Glutamatergic neuron (in vitro differentiated cells): ENCODE results near the gene PODXL2. TPM values are rescaled to one million over a fixed set of nuclear protein-coding genes. Genes with fewer than 3 reads are reported as not detected.

Source experiments
- DNase-seq: peaks from one replicate; pipeline ENCODE4 v3.0.0; 2022
- H3K27ac Mint-ChIP-seq: one replicate; pipeline ENCODE4 v1.8.0; 2020; ENCODE audit warnings: mild to moderate bottlenecking, mixed read lengths, inconsistent platforms; ENCODE audit not compliant: unreplicated experiment
- H3K27me3 Mint-ChIP-seq: one replicate; pipeline ENCODE4 v1.8.0; 2020; ENCODE audit warnings: mild to moderate bottlenecking, moderate library complexity, mixed read lengths, inconsistent platforms; ENCODE audit not compliant: unreplicated experiment
- H3K36me3 Mint-ChIP-seq: one replicate; pipeline ENCODE4 v1.8.0; 2020; ENCODE audit warnings: mild to moderate bottlenecking, mixed read lengths, inconsistent platforms; ENCODE audit not compliant: unreplicated experiment
- H3K4me1 Mint-ChIP-seq: one replicate; pipeline ENCODE4 v1.8.0; 2020; ENCODE audit warnings: mild to moderate bottlenecking, low read depth, mixed read lengths, inconsistent platforms; ENCODE audit not compliant: unreplicated experiment
- H3K4me3 Mint-ChIP-seq: one replicate; pipeline ENCODE4 v1.8.0; 2020; ENCODE audit warnings: mild to moderate bottlenecking, mixed read lengths, inconsistent platforms; ENCODE audit not compliant: unreplicated experiment
- H3K9me3 Mint-ChIP-seq: one replicate; pipeline ENCODE4 v1.8.0; 2020; ENCODE audit warnings: mild to moderate bottlenecking, moderate library complexity, mixed read lengths, inconsistent platforms; ENCODE audit not compliant: unreplicated experiment
- CTCF ChIP-seq: fragments of 200-600 bp; sonication (generic); IDR thresholded peaks from one replicate; pipeline ENCODE4 v1.5.0; 2021; ENCODE audit not compliant: partially characterized antibody, unreplicated experiment
- total RNA-seq: library from RNA; stranded (reverse); fragmentation: NEBNext Ultra II Directional; extraction: Animal tissue kit (Norgen Biotek cat#: 25700); gene quantifications from one replicate; pipeline ENCODE4 v1.2.1, GENCODE V29; 2021; ENCODE audit not compliant: unreplicated experiment

PODXL2 gene
- total RNA-seq, 1 donor from 2014 or later: 139 TPM

GRCh38 chr3:127656906-127657305 is 27.9 kb downstream of the PODXL2 start:
- H3K9me3 Mint-ChIP-seq: peaks cover 2% of the 10 kb centered on the region
- no peak overlapping the region for H3K4me3 Mint-ChIP-seq
- no peak for TF ChIP-seq CTCF
- peaks cover 19% of the 10 kb centered on the region for H3K4me1 Mint-ChIP-seq
- peaks cover 4% of the 10 kb centered on the region for H3K27me3 Mint-ChIP-seq
- H3K27ac Mint-ChIP-seq: no peak overlapping the region
- no peak for DNase-seq
- H3K36me3 Mint-ChIP-seq: peaks cover 4% of the 10 kb centered on the region

- TF ChIP-seq CTCF: no peak
- H3K4me1 Mint-ChIP-seq: peaks cover 19% of the 10 kb centered on the region
- peaks cover 2% of the 10 kb centered on the region for H3K9me3 Mint-ChIP-seq
- H3K4me3 Mint-ChIP-seq: no peak overlapping the region
- H3K36me3 Mint-ChIP-seq: peaks cover 4% of the 10 kb centered on the region
- H3K27me3 Mint-ChIP-seq: no peaks in the 10 kb centered on the region
- no peak for DNase-seq
- H3K27ac Mint-ChIP-seq: no peak overlapping the region
Measured at GRCh38 chr3:127658234-127658633, 29.2 kb downstream of the PODXL2 start.

- H3K36me3 Mint-ChIP-seq: peaks cover 13% of the 10 kb centered on the region
- H3K4me3 Mint-ChIP-seq: no peak overlapping the region
- no peak overlapping the region for H3K27ac Mint-ChIP-seq
- no peaks in the 10 kb centered on the region for H3K27me3 Mint-ChIP-seq
- no peak for TF ChIP-seq CTCF
- peaks cover 3% of the 10 kb centered on the region for H3K9me3 Mint-ChIP-seq
- H3K4me1 Mint-ChIP-seq: peaks cover 5% of the 10 kb centered on the region
- no peak for DNase-seq
Measured at GRCh38 chr3:127660621-127661251, 31.8 kb downstream of the PODXL2 start.

GRCh38 chr3:127661600-127661999 is 32.6 kb downstream of the PODXL2 start:
- peaks cover 4% of the 10 kb centered on the region for H3K4me1 Mint-ChIP-seq
- no peaks in the 10 kb centered on the region for H3K27me3 Mint-ChIP-seq
- TF ChIP-seq CTCF: no peak
- no peak for DNase-seq
- no peak overlapping the region for H3K27ac Mint-ChIP-seq
- H3K36me3 Mint-ChIP-seq: peaks cover 16% of the 10 kb centered on the region
- peaks cover 3% of the 10 kb centered on the region for H3K9me3 Mint-ChIP-seq
- H3K4me3 Mint-ChIP-seq: no peak overlapping the region

GRCh38 chr3:127662001-127662469 is 33.0 kb downstream of the PODXL2 start:
- no peak for TF ChIP-seq CTCF
- Mint-ChIP-seq H3K4me3 (no peak overlapping the region), H3K9me3 (peaks cover 3% of the 10 kb centered on the region), H3K27ac (no peak overlapping the region), H3K36me3 (peaks cover 16% of the 10 kb centered on the region), H3K27me3 (no peaks in the 10 kb centered on the region), H3K4me1 (peaks cover 7% of the 10 kb centered on the region)
- DNase-seq: no peak
